ENCODE data around the gene SNCAIP.

SNCAIP gene

DNA sequence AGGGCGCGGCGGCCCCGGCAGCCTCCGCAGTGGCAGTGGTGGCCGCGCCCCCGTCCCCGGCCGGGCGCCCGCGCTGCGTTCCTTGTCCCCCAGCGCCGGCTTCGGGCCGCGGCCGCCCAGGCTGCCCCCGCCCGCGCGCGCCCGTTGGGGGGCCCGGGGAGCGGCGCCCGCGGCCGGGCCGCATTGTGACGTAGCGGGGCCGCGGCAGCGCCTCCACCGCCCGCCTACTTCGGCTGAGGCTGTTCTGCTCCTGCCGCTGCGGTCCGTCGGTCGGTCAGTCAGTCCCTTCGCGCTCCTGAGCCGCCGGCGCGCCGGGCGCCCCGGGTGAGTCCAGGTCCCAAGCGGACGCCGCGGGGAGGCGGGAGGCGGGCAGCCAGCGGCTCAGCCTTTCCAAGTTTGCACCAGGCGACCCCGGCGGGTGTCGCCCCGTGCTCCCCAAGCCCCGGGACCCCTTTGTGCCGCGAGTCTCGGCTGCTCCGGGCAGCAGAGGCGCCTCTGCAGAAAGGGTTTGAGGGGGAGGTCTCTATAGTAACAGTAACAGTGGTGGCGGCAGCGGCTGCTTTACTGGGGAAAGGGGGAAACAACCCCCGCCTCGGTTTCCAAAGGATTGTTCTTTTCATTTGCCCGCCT is at the start of gene SNCAIP:
SNCAIP (plus strand) TSS at position 277 of the 630 bp plus-strand sequence. CDS start 78,898 bp downstream, outside the sequence.
- Histone ChIP-seq H3K27ac (ENCODE audit: low read depth in 2 of 2, low read length in 2 of 2) (peak within 1 kb of the TSS; percentile 24 to 35), H3K9me3 (ENCODE audit: control insufficient read depth in 2 of 2, low read length in 2 of 2) (no peaks in the 10 kb centered on the region), H3K4me1 (ENCODE audit: control insufficient read depth in 2 of 2, insufficient read depth in 2 of 2, low read length in 2 of 2) (peaks cover 8 to 11% of the 10 kb centered on the region in 2 donors), H3K36me3 (ENCODE audit: control insufficient read depth in 2 of 2, insufficient read depth in 2 of 2, low read length in 2 of 2) (no peaks in the 10 kb centered on the region), H3K9ac (ENCODE audit: low read depth in 1 of 2, low read length in 2 of 2) (peak within 1 kb of the TSS; percentile 17 to 47), H3K4me3 (ENCODE audit: low read length in 2 of 2) (peak within 1 kb of the TSS; percentile 45 to 50), H3K27me3 (ENCODE audit: control insufficient read depth in 2 of 2, insufficient read depth in 2 of 2, low read length in 2 of 2) (peaks cover 13 to 19% of the 10 kb centered on the region in 2 donors)

DNA sequence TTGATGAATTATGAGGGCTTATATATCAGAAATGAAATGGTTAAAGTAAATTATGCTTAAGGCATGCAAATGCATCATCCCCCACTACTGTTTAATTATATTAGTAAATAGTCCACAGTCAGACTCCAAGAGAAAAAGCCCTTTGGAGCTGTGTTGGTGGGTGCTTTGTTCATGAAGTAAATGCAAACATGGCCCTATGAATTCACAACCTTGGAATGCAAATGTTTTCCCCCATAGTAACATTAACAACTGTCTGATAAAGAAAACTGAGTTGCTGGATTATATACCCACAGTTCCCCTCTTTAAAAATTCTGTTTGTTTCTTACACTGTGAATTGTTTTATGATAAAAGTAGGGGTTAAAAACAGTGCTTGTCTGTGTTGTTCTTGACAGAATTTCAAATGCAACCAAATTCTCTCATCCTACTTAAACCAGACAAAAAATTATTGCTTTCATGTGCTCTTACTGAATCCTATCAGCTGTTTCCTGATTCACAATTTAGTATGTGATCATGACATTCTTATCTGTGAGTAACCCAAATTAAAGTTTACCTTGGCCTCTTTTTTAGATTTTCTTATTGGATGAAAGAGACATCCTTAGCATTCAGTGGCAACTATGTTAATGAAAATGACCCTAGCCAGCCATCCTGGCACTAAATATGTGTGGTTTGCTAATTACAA is 48.5 kb upstream of the SNCAIP start:
- H3K4me1 ChIP-seq (ENCODE audit: control insufficient read depth in 2 of 2, insufficient read depth in 2 of 2, low read length in 2 of 2) = no peaks in the 10 kb centered on the region
- H3K27ac ChIP-seq (ENCODE audit: low read depth in 2 of 2, low read length in 2 of 2) = no peak overlapping the region
- no peaks in the 10 kb centered on the region for H3K27me3 ChIP-seq (ENCODE audit: control insufficient read depth in 2 of 2, insufficient read depth in 2 of 2, low read length in 2 of 2)
- no peaks in the 10 kb centered on the region for H3K9me3 ChIP-seq (ENCODE audit: control insufficient read depth in 2 of 2, low read length in 2 of 2)
- H3K9ac ChIP-seq (ENCODE audit: low read depth in 1 of 2, low read length in 2 of 2) = no peak overlapping the region
- H3K36me3 ChIP-seq (ENCODE audit: control insufficient read depth in 2 of 2, insufficient read depth in 2 of 2, low read length in 2 of 2) = no peaks in the 10 kb centered on the region
- no peak overlapping the region for H3K4me3 ChIP-seq (ENCODE audit: low read length in 2 of 2)

DNA sequence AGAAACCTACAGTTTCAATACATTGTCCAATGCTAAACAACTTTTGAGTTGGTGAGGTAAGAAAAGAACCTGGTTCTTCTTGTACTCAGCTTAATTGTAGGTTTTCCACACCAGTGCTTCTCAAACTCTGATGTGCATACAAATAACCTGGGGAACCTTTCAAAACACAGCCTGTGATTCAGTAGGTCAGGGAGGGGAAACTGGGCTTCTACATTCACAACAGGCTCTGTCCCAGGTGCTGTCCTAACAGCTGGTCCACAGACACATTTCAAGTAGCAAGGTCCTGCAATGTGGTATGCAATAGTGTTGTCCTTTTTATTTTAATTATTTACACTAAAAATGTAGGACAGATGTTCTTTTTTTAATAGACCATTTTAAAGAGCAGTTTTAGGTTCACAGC is 47.4 kb upstream of the SNCAIP start:
- Histone ChIP-seq H3K4me3 (ENCODE audit: low read length in 2 of 2) (no peak overlapping the region), H3K36me3 (ENCODE audit: control insufficient read depth in 2 of 2, insufficient read depth in 2 of 2, low read length in 2 of 2) (no peaks in the 10 kb centered on the region), H3K4me1 (ENCODE audit: control insufficient read depth in 2 of 2, insufficient read depth in 2 of 2, low read length in 2 of 2) (no peaks in the 10 kb centered on the region), H3K27ac (ENCODE audit: low read depth in 2 of 2, low read length in 2 of 2) (no peak overlapping the region), H3K27me3 (ENCODE audit: control insufficient read depth in 2 of 2, insufficient read depth in 2 of 2, low read length in 2 of 2) (no peaks in the 10 kb centered on the region), H3K9ac (ENCODE audit: low read depth in 1 of 2, low read length in 2 of 2) (no peak overlapping the region), H3K9me3 (ENCODE audit: control insufficient read depth in 2 of 2, low read length in 2 of 2) (no peaks in the 10 kb centered on the region)

DNA sequence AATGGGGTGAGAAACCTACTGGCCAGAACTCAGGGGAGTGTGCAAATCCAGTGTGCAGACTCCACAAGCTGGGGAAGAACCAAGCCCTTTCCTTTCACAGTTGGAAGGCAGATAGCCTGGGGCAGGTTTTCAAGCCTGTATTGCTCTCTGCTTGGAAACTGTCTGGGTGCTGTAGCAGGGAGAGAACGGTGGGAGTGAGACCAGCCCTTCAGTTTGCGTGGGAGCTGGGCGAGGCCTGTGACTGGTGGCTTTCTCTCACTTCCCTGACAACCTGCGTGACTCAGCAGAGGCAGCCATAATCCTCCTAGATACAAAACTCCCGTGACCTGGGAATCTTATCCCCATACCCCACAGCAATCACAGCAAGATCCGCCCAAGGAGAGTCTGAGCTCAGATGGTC is 44.9 kb upstream of the SNCAIP start:
- H3K27me3 ChIP-seq (ENCODE audit: control insufficient read depth in 2 of 2, insufficient read depth in 2 of 2, low read length in 2 of 2) = no peaks in the 10 kb centered on the region
- no peaks in the 10 kb centered on the region for H3K9me3 ChIP-seq (ENCODE audit: control insufficient read depth in 2 of 2, low read length in 2 of 2)
- H3K36me3 ChIP-seq (ENCODE audit: control insufficient read depth in 2 of 2, insufficient read depth in 2 of 2, low read length in 2 of 2) = no peaks in the 10 kb centered on the region
- H3K4me1 ChIP-seq (ENCODE audit: control insufficient read depth in 2 of 2, insufficient read depth in 2 of 2, low read length in 2 of 2) = no peaks in the 10 kb centered on the region
- H3K4me3 ChIP-seq (ENCODE audit: low read length in 2 of 2) = no peak overlapping the region
- H3K9ac ChIP-seq (ENCODE audit: low read depth in 1 of 2, low read length in 2 of 2) = no peak overlapping the region
- no peak overlapping the region for H3K27ac ChIP-seq (ENCODE audit: low read depth in 2 of 2, low read length in 2 of 2)

DNA sequence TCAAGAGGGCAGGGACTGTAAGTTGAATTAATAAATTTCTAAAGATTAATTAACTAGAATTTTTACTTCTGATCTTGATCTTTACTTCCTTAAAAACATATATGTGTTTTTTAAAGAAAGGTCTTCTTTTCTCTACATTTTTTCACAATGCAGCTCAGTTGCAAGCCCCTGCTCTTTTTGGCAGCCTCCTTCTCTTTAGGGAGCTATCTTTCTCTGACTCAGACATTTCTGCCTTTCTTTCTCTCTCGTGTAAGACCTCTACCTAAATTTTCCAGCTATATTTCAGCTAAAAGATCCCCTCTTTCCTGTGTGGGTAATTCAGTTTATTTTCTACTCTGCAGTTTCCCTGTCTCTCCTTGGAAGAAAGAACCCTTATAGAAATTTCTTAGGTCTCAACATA is 38.3 kb upstream of the SNCAIP start:
- no peaks in the 10 kb centered on the region for H3K27me3 ChIP-seq (ENCODE audit: control insufficient read depth in 2 of 2, insufficient read depth in 2 of 2, low read length in 2 of 2)
- H3K9ac ChIP-seq (ENCODE audit: low read depth in 1 of 2, low read length in 2 of 2) = no peak overlapping the region
- H3K36me3 ChIP-seq (ENCODE audit: control insufficient read depth in 2 of 2, insufficient read depth in 2 of 2, low read length in 2 of 2) = no peaks in the 10 kb centered on the region
- no peaks in the 10 kb centered on the region for H3K4me1 ChIP-seq (ENCODE audit: control insufficient read depth in 2 of 2, insufficient read depth in 2 of 2, low read length in 2 of 2)
- H3K4me3 ChIP-seq (ENCODE audit: low read length in 2 of 2) = no peak overlapping the region
- H3K9me3 ChIP-seq (ENCODE audit: control insufficient read depth in 2 of 2, low read length in 2 of 2) = no peaks in the 10 kb centered on the region
- H3K27ac ChIP-seq (ENCODE audit: low read depth in 2 of 2, low read length in 2 of 2) = no peak overlapping the region

DNA sequence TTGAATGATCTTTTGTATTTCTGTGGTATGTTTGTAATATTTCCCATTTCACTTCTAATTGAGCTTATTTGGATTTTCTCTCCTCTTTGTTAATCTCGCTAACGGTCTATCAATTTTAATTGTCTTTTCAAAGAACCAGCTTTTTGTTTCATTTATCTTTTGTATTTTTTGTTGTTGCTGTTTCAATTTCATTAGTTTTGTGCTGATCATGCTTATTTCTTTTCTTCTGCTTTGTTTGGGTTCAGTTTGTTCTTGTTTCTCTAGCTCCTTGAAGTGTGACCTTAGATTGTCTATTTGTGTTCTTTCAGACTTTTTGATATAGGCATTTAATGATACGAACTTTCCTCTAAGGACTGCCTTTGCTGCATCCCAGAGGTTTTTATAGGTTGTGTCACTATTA is 28.4 kb upstream of the SNCAIP start:
- no peaks in the 10 kb centered on the region for H3K9me3 ChIP-seq (ENCODE audit: control insufficient read depth in 2 of 2, low read length in 2 of 2)

DNA sequence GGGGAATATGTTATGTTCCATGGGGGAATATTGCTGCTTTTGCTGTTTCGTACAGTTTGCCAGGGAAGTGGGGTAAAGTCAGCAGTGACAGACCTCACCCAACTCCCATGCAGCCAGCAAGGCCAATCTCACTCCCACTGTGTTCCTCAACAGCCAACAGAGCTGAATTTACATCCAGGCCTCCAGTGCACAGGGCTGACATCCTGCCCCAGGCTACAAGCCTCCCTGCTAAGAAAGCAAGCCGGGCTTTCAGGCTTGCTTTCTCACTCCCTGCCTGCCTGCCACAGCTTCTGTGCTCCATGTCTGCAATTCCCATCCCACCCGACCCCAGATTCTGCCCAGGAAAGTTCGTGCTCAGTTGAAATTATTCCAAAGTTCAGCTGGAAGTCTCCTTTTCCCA is 25.5 kb upstream of the SNCAIP start:
- Histone ChIP-seq H3K9me3 (ENCODE audit: control insufficient read depth in 2 of 2, low read length in 2 of 2) (no peaks in the 10 kb centered on the region), H3K9ac (ENCODE audit: low read depth in 1 of 2, low read length in 2 of 2) (no peak overlapping the region), H3K36me3 (ENCODE audit: control insufficient read depth in 2 of 2, insufficient read depth in 2 of 2, low read length in 2 of 2) (no peaks in the 10 kb centered on the region), H3K4me3 (ENCODE audit: low read length in 2 of 2) (no peak overlapping the region), H3K27ac (ENCODE audit: low read depth in 2 of 2, low read length in 2 of 2) (no peak overlapping the region), H3K27me3 (ENCODE audit: control insufficient read depth in 2 of 2, insufficient read depth in 2 of 2, low read length in 2 of 2) (no peaks in the 10 kb centered on the region), H3K4me1 (ENCODE audit: control insufficient read depth in 2 of 2, insufficient read depth in 2 of 2, low read length in 2 of 2) (no peaks in the 10 kb centered on the region)

More for the DNA sequence above, 28.4 kb upstream of the SNCAIP start:
- Histone ChIP-seq H3K27me3 (ENCODE audit: control insufficient read depth in 2 of 2, insufficient read depth in 2 of 2, low read length in 2 of 2) (no peaks in the 10 kb centered on the region), H3K27ac (ENCODE audit: low read depth in 2 of 2, low read length in 2 of 2) (no peak overlapping the region), H3K4me1 (ENCODE audit: control insufficient read depth in 2 of 2, insufficient read depth in 2 of 2, low read length in 2 of 2) (no peaks in the 10 kb centered on the region), H3K4me3 (ENCODE audit: low read length in 2 of 2) (no peak overlapping the region), H3K9ac (ENCODE audit: low read depth in 1 of 2, low read length in 2 of 2) (no peak overlapping the region), H3K36me3 (ENCODE audit: control insufficient read depth in 2 of 2, insufficient read depth in 2 of 2, low read length in 2 of 2) (no peaks in the 10 kb centered on the region)

DNA sequence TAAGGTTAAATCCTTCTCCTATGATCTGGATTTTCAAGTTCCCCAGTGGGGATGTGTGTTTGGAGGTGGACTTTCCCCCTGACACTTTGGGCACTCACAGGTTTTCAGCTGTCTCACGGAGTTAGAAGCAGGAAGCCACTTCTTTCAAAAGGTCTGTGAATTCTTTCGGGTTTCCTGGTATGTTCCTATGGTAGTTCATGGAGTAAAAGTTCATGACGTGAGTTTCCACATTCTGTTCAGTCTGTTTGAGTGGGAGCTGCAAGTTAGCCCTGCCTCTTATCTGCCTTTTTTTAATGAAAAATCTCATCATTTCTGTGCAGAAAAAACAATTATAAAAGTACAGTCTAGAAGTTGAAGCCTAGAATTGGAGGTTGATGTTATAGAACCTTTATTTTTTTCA is 24.9 kb upstream of the SNCAIP start:
- H3K4me1 ChIP-seq (ENCODE audit: control insufficient read depth in 2 of 2, insufficient read depth in 2 of 2, low read length in 2 of 2) = no peaks in the 10 kb centered on the region
- no peaks in the 10 kb centered on the region for H3K9me3 ChIP-seq (ENCODE audit: control insufficient read depth in 2 of 2, low read length in 2 of 2)
- no peak overlapping the region for H3K9ac ChIP-seq (ENCODE audit: low read depth in 1 of 2, low read length in 2 of 2)
- H3K36me3 ChIP-seq (ENCODE audit: control insufficient read depth in 2 of 2, insufficient read depth in 2 of 2, low read length in 2 of 2) = no peaks in the 10 kb centered on the region
- H3K27ac ChIP-seq (ENCODE audit: low read depth in 2 of 2, low read length in 2 of 2) = no peak overlapping the region
- no peaks in the 10 kb centered on the region for H3K27me3 ChIP-seq (ENCODE audit: control insufficient read depth in 2 of 2, insufficient read depth in 2 of 2, low read length in 2 of 2)
- H3K4me3 ChIP-seq (ENCODE audit: low read length in 2 of 2) = no peak overlapping the region

DNA sequence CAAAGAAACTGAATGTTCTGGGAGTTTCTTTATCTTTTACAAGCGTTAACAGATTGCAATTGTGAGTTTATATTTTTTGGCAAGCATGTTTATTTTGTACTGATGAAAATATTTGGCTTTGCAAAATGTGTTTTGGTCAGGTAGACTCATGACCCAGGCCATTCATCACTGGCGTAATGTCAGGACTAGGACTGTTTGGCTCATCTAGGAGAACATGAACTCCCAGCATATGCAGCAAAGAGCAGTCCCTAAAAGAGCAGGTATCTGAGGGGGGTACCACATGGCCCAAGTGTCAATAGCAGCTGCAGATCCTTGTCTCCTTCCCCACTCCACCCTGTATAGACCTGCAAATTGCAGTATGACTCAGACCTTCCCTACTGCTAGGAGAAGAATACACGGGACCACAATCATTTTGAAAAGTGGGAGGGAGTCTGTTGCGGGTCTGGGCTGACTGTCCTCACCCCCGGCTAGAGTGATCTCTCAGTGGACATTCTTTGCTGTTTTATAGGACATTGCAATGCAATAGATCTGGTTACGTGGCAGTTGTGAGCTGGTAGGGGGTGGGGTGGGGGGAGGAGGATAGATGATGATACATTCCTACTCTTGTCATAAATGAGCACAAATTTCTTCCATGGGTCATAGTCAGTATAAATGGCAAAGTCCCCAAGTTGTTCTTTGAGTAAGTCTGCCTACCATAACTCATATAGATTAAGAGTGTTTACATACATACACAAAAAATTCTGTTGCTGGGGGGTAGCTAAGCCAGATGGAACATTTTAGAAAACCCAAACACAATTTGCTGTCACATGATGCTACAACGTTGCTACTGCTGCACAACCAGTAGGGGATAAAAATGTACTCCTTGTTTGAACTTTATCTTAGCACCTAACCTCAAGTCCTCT is 20.8 kb upstream of the SNCAIP start:
- no peaks in the 10 kb centered on the region for H3K9me3 ChIP-seq (ENCODE audit: control insufficient read depth in 2 of 2, low read length in 2 of 2)
- H3K27me3 ChIP-seq (ENCODE audit: control insufficient read depth in 2 of 2, insufficient read depth in 2 of 2, low read length in 2 of 2) = no peaks in the 10 kb centered on the region
- H3K9ac ChIP-seq (ENCODE audit: low read depth in 1 of 2, low read length in 2 of 2) = no peak overlapping the region
- no peak overlapping the region for H3K4me3 ChIP-seq (ENCODE audit: low read length in 2 of 2)
- H3K36me3 ChIP-seq (ENCODE audit: control insufficient read depth in 2 of 2, insufficient read depth in 2 of 2, low read length in 2 of 2) = no peaks in the 10 kb centered on the region
- H3K4me1 ChIP-seq (ENCODE audit: control insufficient read depth in 2 of 2, insufficient read depth in 2 of 2, low read length in 2 of 2) = no peaks in the 10 kb centered on the region
- no peak overlapping the region for H3K27ac ChIP-seq (ENCODE audit: low read depth in 2 of 2, low read length in 2 of 2)

DNA sequence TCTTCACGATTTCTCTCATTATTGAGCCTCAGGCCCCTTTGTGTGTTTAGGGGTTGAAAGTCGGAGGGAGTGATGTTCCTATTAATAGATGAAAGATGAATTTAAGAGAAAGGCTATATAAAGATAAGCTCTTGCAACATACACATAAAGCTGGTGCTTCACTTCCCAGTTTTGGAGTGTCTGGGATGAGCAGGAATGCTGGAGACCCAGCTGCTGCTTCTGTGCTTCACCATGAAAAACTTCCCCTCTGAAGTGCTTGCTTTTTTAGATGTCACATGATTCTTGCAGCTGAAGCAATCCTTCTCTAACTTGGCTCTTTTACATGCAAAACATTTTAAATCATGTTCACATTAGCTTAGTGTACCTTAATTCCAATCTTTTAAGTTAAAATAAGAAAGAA is 19.7 kb upstream of the SNCAIP start:
- Histone ChIP-seq H3K27me3 (ENCODE audit: control insufficient read depth in 2 of 2, insufficient read depth in 2 of 2, low read length in 2 of 2) (no peaks in the 10 kb centered on the region), H3K9me3 (ENCODE audit: control insufficient read depth in 2 of 2, low read length in 2 of 2) (no peaks in the 10 kb centered on the region), H3K4me1 (ENCODE audit: control insufficient read depth in 2 of 2, insufficient read depth in 2 of 2, low read length in 2 of 2) (no peaks in the 10 kb centered on the region), H3K9ac (ENCODE audit: low read depth in 1 of 2, low read length in 2 of 2) (no peak overlapping the region), H3K4me3 (ENCODE audit: low read length in 2 of 2) (no peak overlapping the region), H3K36me3 (ENCODE audit: control insufficient read depth in 2 of 2, insufficient read depth in 2 of 2, low read length in 2 of 2) (no peaks in the 10 kb centered on the region), H3K27ac (ENCODE audit: low read depth in 2 of 2, low read length in 2 of 2) (no peak overlapping the region)
